ENCODE results near the gene SLC30A4. TPM values are rescaled to one million over a fixed set of nuclear protein-coding genes. Genes with fewer than 3 reads are reported as not detected.

Gene SLC30A4
- total RNA-seq, 1 experiment from 2014 or later = not detected

DNA sequence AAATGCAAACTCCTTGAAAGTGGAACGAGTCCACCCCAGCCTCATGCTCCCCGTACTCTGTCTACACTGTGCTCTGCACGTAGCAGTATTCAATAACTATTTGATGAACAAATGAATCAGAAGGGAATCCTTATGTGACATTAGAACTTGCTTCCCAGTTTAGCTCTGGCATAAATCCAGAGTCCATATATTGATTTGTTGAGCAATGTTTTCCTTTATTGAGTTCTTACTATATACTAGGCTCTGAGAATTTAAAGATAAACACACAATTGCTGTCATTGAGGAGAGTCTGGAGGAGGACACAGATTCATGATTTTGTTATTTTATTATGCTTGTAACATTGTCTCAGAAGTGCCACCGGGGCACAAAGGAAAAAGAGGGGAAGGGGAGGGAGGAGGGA is 73.2 kb downstream of the SLC30A4 start:
- H3K4me1 ChIP-seq (ENCODE audit: insufficient read depth, low read length) = no peaks in the 10 kb centered on the region
- H2AK5ac ChIP-seq (ENCODE audit: insufficient read length, low read length) = no peak overlapping the region
- H2AFZ ChIP-seq (ENCODE audit: low read length) = no peak overlapping the region
- H2BK15ac ChIP-seq (ENCODE audit: low read depth, low read length) = no peak overlapping the region
- no peak overlapping the region for H2BK5ac ChIP-seq (ENCODE audit: insufficient read length, low read length)
- H3K23me2 ChIP-seq (ENCODE audit: insufficient read length, low read depth, low read length, poor library complexity, severe bottlenecking) = no peaks in the 10 kb centered on the region
- TF ChIP-seq, protein P1, sequence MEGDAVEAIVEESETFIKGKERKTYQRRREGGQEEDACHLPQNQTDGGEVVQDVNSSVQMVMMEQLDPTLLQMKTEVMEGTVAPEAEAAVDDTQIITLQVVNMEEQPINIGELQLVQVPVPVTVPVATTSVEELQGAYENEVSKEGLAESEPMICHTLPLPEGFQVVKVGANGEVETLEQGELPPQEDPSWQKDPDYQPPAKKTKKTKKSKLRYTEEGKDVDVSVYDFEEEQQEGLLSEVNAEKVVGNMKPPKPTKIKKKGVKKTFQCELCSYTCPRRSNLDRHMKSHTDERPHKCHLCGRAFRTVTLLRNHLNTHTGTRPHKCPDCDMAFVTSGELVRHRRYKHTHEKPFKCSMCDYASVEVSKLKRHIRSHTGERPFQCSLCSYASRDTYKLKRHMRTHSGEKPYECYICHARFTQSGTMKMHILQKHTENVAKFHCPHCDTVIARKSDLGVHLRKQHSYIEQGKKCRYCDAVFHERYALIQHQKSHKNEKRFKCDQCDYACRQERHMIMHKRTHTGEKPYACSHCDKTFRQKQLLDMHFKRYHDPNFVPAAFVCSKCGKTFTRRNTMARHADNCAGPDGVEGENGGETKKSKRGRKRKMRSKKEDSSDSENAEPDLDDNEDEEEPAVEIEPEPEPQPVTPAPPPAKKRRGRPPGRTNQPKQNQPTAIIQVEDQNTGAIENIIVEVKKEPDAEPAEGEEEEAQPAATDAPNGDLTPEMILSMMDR (conservative IDR thresholded peaks at IDR 0.05) = no peak
- H4K20me1 ChIP-seq (ENCODE audit: control insufficient read depth, insufficient read depth, insufficient read length) = no peaks in the 10 kb centered on the region
- H3K79me2 ChIP-seq (ENCODE audit: insufficient read depth, low read length) = no peaks in the 10 kb centered on the region
- no peak overlapping the region for H2BK20ac ChIP-seq (ENCODE audit: low read depth, low read length, poor library complexity, severe bottlenecking)
- no peaks in the 10 kb centered on the region for H3K79me1 ChIP-seq (ENCODE audit: insufficient read depth, low read depth, low read length, poor library complexity, severe bottlenecking)
- no peak overlapping the region for H3K18ac ChIP-seq (ENCODE audit: insufficient read length, low read depth, low read length)
- no peak overlapping the region for H3K9ac ChIP-seq (ENCODE audit: extremely low read depth, insufficient read length, low read length)
- Mint-ChIP-seq H3K4me3 (no peak overlapping the region), H3K27ac (no peak overlapping the region), H3K9me3 (peaks cover 14 to 17% of the 10 kb centered on the region in 2 experiments), H3K27me3 (ENCODE audit: low read depth) (peaks cover 57% of the 10 kb centered on the region), H3K4me1 (peaks cover 3 to 13% of the 10 kb centered on the region in 2 experiments), H3K36me3 (ENCODE audit: insufficient read depth in 1 of 3, low read depth in 3 of 3) (peaks cover 7 to 9% (median 9%) of the 10 kb centered on the region in 3 experiments; a peak in 6 of 7 replicates)
- H3K4me2 ChIP-seq (ENCODE audit: insufficient read depth, insufficient read length, low read length) = no peak overlapping the region
- no peak overlapping the region for H3K14ac ChIP-seq (ENCODE audit: insufficient read depth, low read length)
- H3K4ac ChIP-seq (ENCODE audit: low read depth, low read length) = no peak overlapping the region
- peaks cover 5% of the 10 kb centered on the region for H3K9me3 ChIP-seq (ENCODE audit: control insufficient read depth, low read depth, low read length)
- H3K56ac ChIP-seq (ENCODE audit: insufficient read length, low read depth, low read length) = no peak overlapping the region
- no peak overlapping the region for H3K27ac ChIP-seq (ENCODE audit: insufficient read length, low read depth, low read length)
- no peak overlapping the region for H3T11ph ChIP-seq (ENCODE audit: low read length)
- H2BK120ac ChIP-seq (ENCODE audit: low read depth, low read length, poor library complexity, severe bottlenecking) = no peak overlapping the region
- H2BK12ac ChIP-seq (ENCODE audit: insufficient read length, low read depth, low read length) = no peak overlapping the region
- no peak for DNase-seq
- no peaks in the 10 kb centered on the region for H3K27me3 ChIP-seq (ENCODE audit: insufficient read depth, low read length)
- WGBS (ENCODE audit: extremely low coverage, insufficient read length, low lambda C conversion rate) = no CpG with 5 or more reads among the region's 4 CpGs
- no peak overlapping the region for H4K8ac ChIP-seq (replicated peaks; ENCODE audit: insufficient read length, low read depth, low read length)
- no peak overlapping the region for H4K5ac ChIP-seq (ENCODE audit: insufficient read length, low read depth, low read length)
- no peak overlapping the region for H3K23ac ChIP-seq (ENCODE audit: insufficient read length, low read depth, low read length)
- no peak overlapping the region for H4K91ac ChIP-seq (ENCODE audit: insufficient read length, low read depth, low read length)

Data from H9 (cell line).